CD4-positive, alpha-beta T cell (primary cell): ENCODE measurements around the gene FYB1. TPM values are rescaled to one million over a fixed set of nuclear protein-coding genes. Genes with fewer than 3 reads are reported as not detected.
A peak's percentile ranks its signal among the peaks of the same experiment; 100 is the strongest.

Source experiments
- ATAC-seq: fragments of 200-7000 bp; cut with Tn5 transposase; one replicate; pipeline ENCODE4 v1.10.0; 2022; ENCODE audit warnings: mild to moderate bottlenecking; ENCODE audit not compliant: poor library complexity
- CTCF ChIA-PET: fragments of 350-600 bp; sonication (Branson Sonifier 250); formaldehyde crosslinking; loops from one replicate; lab custom pipeline; 2021; ENCODE audit warnings: antibody characterized with exemption, inconsistent platforms; lab: Charles Lee
- POLR2A ChIA-PET: fragments of 350-600 bp; sonication (Branson Sonifier 250); formaldehyde crosslinking; loops from one replicate; lab custom pipeline; 2021; ENCODE audit warnings: antibody characterized with exemption, inconsistent platforms; lab: Charles Lee
- DNase-seq, 14 experiments: peaks; one replicate each; pipeline ENCODE4 v3.0.0-alpha.2; 2013 to 2020; ENCODE audit warnings: mixed read lengths in 2 of 14
- H3K27ac ChIP-seq, 2 donors: one replicate each; pipeline versions ENCODE4 v1.5.1 to v1.7.0; 2013; ENCODE audit warnings: low read length in 2 of 2, low read depth in 1 of 2, mild to moderate bottlenecking in 1 of 2
- H3K27me3 ChIP-seq, 2 experiments: 1 replicate in 1 of 2; 2 replicates in 1 of 2; pipeline versions ENCODE4 v1.6.1 to v1.7.0; 2013; ENCODE audit warnings: low read length in 2 of 2, control low read depth in 1 of 2, mild to moderate bottlenecking in 1 of 2, moderate library complexity in 1 of 2; ENCODE audit not compliant: insufficient read depth in 2 of 2, control insufficient read depth in 1 of 2
- H3K36me3 ChIP-seq: one replicate; pipeline ENCODE4 v1.6.1; 2013; ENCODE audit warnings: low read length, control low read depth; ENCODE audit not compliant: insufficient read depth
- H3K4me1 ChIP-seq: one replicate; pipeline ENCODE4 v1.6.1; 2013; ENCODE audit warnings: low read length, control low read depth; ENCODE audit not compliant: insufficient read depth
- H3K4me3 ChIP-seq: one replicate; pipeline ENCODE4 v1.5.1; 2013; ENCODE audit warnings: mild to moderate bottlenecking, low read length, moderate library complexity
- H3K9me3 ChIP-seq, 2 experiments: 1 replicate in 1 of 2; 2 replicates in 1 of 2; pipeline versions ENCODE4 v1.6.1 to v1.7.0; 2013; ENCODE audit warnings: low read length in 2 of 2, mild to moderate bottlenecking in 2 of 2, control low read depth in 1 of 2, moderate library complexity in 1 of 2; ENCODE audit not compliant: control insufficient read depth in 1 of 2, insufficient read depth in 1 of 2
- H3K27ac Mint-ChIP-seq: one replicate; pipeline ENCODE4 v1.8.0; 2020; ENCODE audit warnings: mixed read lengths
- H3K27me3 Mint-ChIP-seq: one replicate; pipeline ENCODE4 v1.8.0; 2021; ENCODE audit warnings: mixed read lengths
- H3K36me3 Mint-ChIP-seq: one replicate; pipeline ENCODE4 v1.8.0; 2021; ENCODE audit warnings: low read depth, mixed read lengths
- H3K4me1 Mint-ChIP-seq: one replicate; pipeline ENCODE4 v1.8.0; 2021; ENCODE audit warnings: low read depth, mixed read lengths
- H3K4me3 Mint-ChIP-seq: one replicate; pipeline ENCODE4 v1.8.0; 2020; ENCODE audit warnings: mild to moderate bottlenecking, mixed read lengths
- H3K9me3 Mint-ChIP-seq: one replicate; pipeline ENCODE4 v1.8.0; 2020; ENCODE audit warnings: mixed read lengths
- intact Hi-C, 2 experiments: fragments of 100-400 bp; cut with DNase I in 1 of 2; cut with micrococcal nuclease in 1 of 2; formaldehyde crosslinking; loops; one replicate each; pipeline versions ENCODE4 v1.15.1 to v1.9.0; 2023 to 2025; cut with DNase I, micrococcal nuclease
- total RNA-seq, 174 experiments: library from RNA in 2 of 174; stranded (reverse) in 2 of 174; gene quantifications; one replicate each; pipeline ENCODE4 v1.2.3 and lab custom pipeline; 2021 to 2026
- TF ChIP-seq, protein P1 (sequence below): fragments of 200-600 bp; IDR thresholded peaks from one replicate; pipeline ENCODE4 v1.8.0; 2022; ENCODE audit warnings: antibody characterized with exemption, mild to moderate bottlenecking

FYB1 gene
- total RNA-seq, 2 experiments from 2014 or later: 478 to 497 TPM

DNA sequence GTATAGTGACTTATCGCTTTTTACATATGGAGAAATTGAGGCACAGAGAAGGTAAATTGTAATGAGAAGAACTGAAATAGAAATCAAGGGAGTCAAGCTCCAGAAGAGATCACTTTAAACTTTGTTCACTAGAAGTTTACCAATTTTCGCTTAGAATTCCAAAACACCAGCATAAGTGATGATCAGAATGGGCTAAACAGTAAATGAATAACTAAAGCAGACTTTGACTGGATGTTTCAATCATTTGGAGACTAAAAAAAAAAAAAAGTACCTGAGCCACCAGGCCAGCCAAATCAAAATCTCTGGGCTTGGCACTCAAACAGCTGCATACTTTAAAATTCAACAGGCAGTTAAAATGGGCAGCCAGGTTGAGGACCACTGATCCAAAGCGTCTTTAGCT is 38.2 kb upstream of the FYB1 start:
- ATAC-seq (no peak), DNase-seq (no peak)
- Histone ChIP-seq H3K4me1 (no peaks in the 10 kb centered on the region), H3K4me3 (no peak overlapping the region), H3K27me3 (no peaks in the 10 kb centered on the region), H3K27ac (no peak overlapping the region), H3K36me3 (no peaks in the 10 kb centered on the region), H3K9me3 (no peaks in the 10 kb centered on the region)
- no peaks in the 10 kb centered on the region for H3K36me3 Mint-ChIP-seq
- H3K4me1 Mint-ChIP-seq: no peaks in the 10 kb centered on the region
- TF ChIP-seq, protein P1, sequence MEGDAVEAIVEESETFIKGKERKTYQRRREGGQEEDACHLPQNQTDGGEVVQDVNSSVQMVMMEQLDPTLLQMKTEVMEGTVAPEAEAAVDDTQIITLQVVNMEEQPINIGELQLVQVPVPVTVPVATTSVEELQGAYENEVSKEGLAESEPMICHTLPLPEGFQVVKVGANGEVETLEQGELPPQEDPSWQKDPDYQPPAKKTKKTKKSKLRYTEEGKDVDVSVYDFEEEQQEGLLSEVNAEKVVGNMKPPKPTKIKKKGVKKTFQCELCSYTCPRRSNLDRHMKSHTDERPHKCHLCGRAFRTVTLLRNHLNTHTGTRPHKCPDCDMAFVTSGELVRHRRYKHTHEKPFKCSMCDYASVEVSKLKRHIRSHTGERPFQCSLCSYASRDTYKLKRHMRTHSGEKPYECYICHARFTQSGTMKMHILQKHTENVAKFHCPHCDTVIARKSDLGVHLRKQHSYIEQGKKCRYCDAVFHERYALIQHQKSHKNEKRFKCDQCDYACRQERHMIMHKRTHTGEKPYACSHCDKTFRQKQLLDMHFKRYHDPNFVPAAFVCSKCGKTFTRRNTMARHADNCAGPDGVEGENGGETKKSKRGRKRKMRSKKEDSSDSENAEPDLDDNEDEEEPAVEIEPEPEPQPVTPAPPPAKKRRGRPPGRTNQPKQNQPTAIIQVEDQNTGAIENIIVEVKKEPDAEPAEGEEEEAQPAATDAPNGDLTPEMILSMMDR: no peak
- no peak overlapping the region for H3K4me3 Mint-ChIP-seq
- intact Hi-C loops: no loop called here
- ChIA-PET CTCF (interaction anchor here (1.3 to 1.6 kb wide), 2 partner anchors 25 to 40 kb away, joined by 3 to 4 read pairs; no protein-coding TSS in a partner anchor), POLR2A (no interaction called here)
- no peak overlapping the region for H3K27ac Mint-ChIP-seq
- no peaks in the 10 kb centered on the region for H3K27me3 Mint-ChIP-seq
- no peaks in the 10 kb centered on the region for H3K9me3 Mint-ChIP-seq

- H3K4me1 Mint-ChIP-seq: no peaks in the 10 kb centered on the region
- intact Hi-C loops: no loop called here
- H3K4me1 ChIP-seq: no peaks in the 10 kb centered on the region
- ATAC-seq (no peak), DNase-seq (peak in 4 of 14 experiments; percentile 21 to 74 (median 53))
- H3K27me3 Mint-ChIP-seq: no peaks in the 10 kb centered on the region
- H3K4me3 Mint-ChIP-seq: no peak overlapping the region
- no peaks in the 10 kb centered on the region for H3K36me3 Mint-ChIP-seq
- H3K27ac ChIP-seq: no peak overlapping the region
- POLR2A ChIA-PET: interaction anchor here (0.6 to 0.7 kb wide), 2 partner anchors 14 to 316 kb away, joined by 3 to 4 read pairs; no protein-coding TSS in a partner anchor
- no peaks in the 10 kb centered on the region for H3K9me3 ChIP-seq
- H3K9me3 Mint-ChIP-seq: no peaks in the 10 kb centered on the region
- CTCF ChIA-PET: interaction anchor here (1.2 to 1.6 kb wide), 3 partner anchors 24 to 39 kb away, joined by 3 to 4 read pairs (median 3); no protein-coding TSS in a partner anchor
- TF ChIP-seq, protein P1: no peak
- H3K36me3 ChIP-seq: no peaks in the 10 kb centered on the region
- no peak overlapping the region for H3K27ac Mint-ChIP-seq
- H3K4me3 ChIP-seq: peak overlapping the region; percentile 31
- H3K27me3 ChIP-seq: no peaks in the 10 kb centered on the region
Measured at GRCh38 chr5:39256477-39257235, 37.3 kb upstream of the FYB1 start.

- DNase-seq (no peak), ATAC-seq (no peak)
- intact Hi-C loops: no loop called here
- Histone ChIP-seq H3K36me3 (no peaks in the 10 kb centered on the region), H3K4me1 (no peaks in the 10 kb centered on the region), H3K27ac (no peak overlapping the region), H3K9me3 (no peaks in the 10 kb centered on the region), H3K4me3 (no peak overlapping the region), H3K27me3 (no peaks in the 10 kb centered on the region)
- H3K27ac Mint-ChIP-seq: no peak overlapping the region
- H3K4me3 Mint-ChIP-seq: no peak overlapping the region
- ChIA-PET CTCF (interaction anchor here (1.2 kb wide), 1 partner anchor 33 kb away, joined by 3 read pairs; no protein-coding TSS in a partner anchor), POLR2A (no interaction called here)
- TF ChIP-seq, protein P1: no peak
- no peaks in the 10 kb centered on the region for H3K4me1 Mint-ChIP-seq
- H3K36me3 Mint-ChIP-seq: no peaks in the 10 kb centered on the region
- H3K9me3 Mint-ChIP-seq: no peaks in the 10 kb centered on the region
- no peaks in the 10 kb centered on the region for H3K27me3 Mint-ChIP-seq
Measured at GRCh38 chr5:39255406-39255805, 36.0 kb upstream of the FYB1 start.
